HG02678 (cell line): ENCODE data around the gene PXN.
"Not testable (repeated sequence)": the region's sequence is repeated elsewhere in the genome, so short reads cannot be mapped to it uniquely, and the experiment has no call there.

Experiments
- ATAC-seq: cut with Tn5 transposase; IDR thresholded peaks from one replicate; pipeline ENCODE4 v1.9.1; 2021; ENCODE audit warnings: mild to moderate bottlenecking, moderate library complexity; ENCODE audit not compliant: unreplicated experiment

The PXN gene

GRCh38 chr12:120242275-120242799, 23.2 kb downstream of the PXN start:
- no peak for ATAC-seq

- ATAC-seq = no peak
Observed at GRCh38 chr12:120241561-120242274, 23.8 kb downstream of the PXN start.

GRCh38 chr12:120240495-120240833, 25.1 kb downstream of the PXN start:
- no peak for ATAC-seq

GRCh38 chr12:120239776-120240494, 25.6 kb downstream of the PXN start:
- no peak for ATAC-seq

- no peak for ATAC-seq
Observed at GRCh38 chr12:120238839-120239445, 26.6 kb downstream of the PXN start.

- no peak for ATAC-seq
Observed at GRCh38 chr12:120238217-120238616, 27.3 kb downstream of the PXN start.

GRCh38 chr12:120237360-120238171, 28.0 kb downstream of the PXN start:
- no peak for ATAC-seq

GRCh38 chr12:120236809-120237208, 28.7 kb downstream of the PXN start:
- ATAC-seq = not testable (repeated sequence)

- no peak for ATAC-seq
Observed at GRCh38 chr12:120235369-120236323, 29.9 kb downstream of the PXN start.

- ATAC-seq = no peak
Observed at GRCh38 chr12:120234643-120235368, 30.7 kb downstream of the PXN start.

GRCh38 chr12:120231316-120232011, 34.1 kb downstream of the PXN start:
- no peak for ATAC-seq

GRCh38 chr12:120230974-120231315, 34.6 kb downstream of the PXN start:
- no peak for ATAC-seq

GRCh38 chr12:120230326-120230973, 35.1 kb downstream of the PXN start:
- no peak for ATAC-seq

GRCh38 chr12:120229487-120230325, 35.8 kb downstream of the PXN start:
- no peak for ATAC-seq

GRCh38 chr12:120229071-120229486, 36.5 kb downstream of the PXN start:
- no peak for ATAC-seq

GRCh38 chr12:120228291-120229070, 37.0 kb downstream of the PXN start:
- peak; percentile 63 for ATAC-seq

- no peak for ATAC-seq
Observed at GRCh38 chr12:120228041-120228290, 37.6 kb downstream of the PXN start.
